HG03135 (cell line): ENCODE measurements around the gene SP8.
A peak's percentile ranks its signal among the peaks of the same experiment; 100 is the strongest.
"Not testable (repeated sequence)": the region's sequence is repeated elsewhere in the genome, so short reads cannot be mapped to it uniquely, and the experiment has no call there.

Experiments used
- ATAC-seq: cut with Tn5 transposase; IDR thresholded peaks from one replicate; pipeline ENCODE4 v1.9.1; 2021; ENCODE audit warnings: mild to moderate bottlenecking, moderate library complexity; ENCODE audit not compliant: unreplicated experiment

SP8 gene

GRCh38 chr7:20786779-20787659 lies at the start of gene SP8:
Gene SP8 (minus strand): TSS chr7:20786886. CDS start chr7:20786798, 88 bp downstream.
- ATAC-seq: no peak

GRCh38 chr7:20836424-20836823 lies 49.7 kb upstream of the SP8 start:
- peak; percentile 74 for ATAC-seq

GRCh38 chr7:20835111-20835750 lies 48.5 kb upstream of the SP8 start:
- ATAC-seq: no peak

GRCh38 chr7:20834656-20835055 lies 48.0 kb upstream of the SP8 start:
- no peak for ATAC-seq

- no peak for ATAC-seq
Measured at GRCh38 chr7:20831956-20832355, 45.3 kb upstream of the SP8 start.

- ATAC-seq: no peak
Measured at GRCh38 chr7:20831451-20831850, 44.8 kb upstream of the SP8 start.

GRCh38 chr7:20828947-20829346 lies 42.3 kb upstream of the SP8 start:
- ATAC-seq: no peak

GRCh38 chr7:20827172-20827571 lies 40.5 kb upstream of the SP8 start:
- no peak for ATAC-seq

GRCh38 chr7:20826243-20826642 lies 39.6 kb upstream of the SP8 start:
- no peak for ATAC-seq

GRCh38 chr7:20825555-20825954 lies 38.9 kb upstream of the SP8 start:
- ATAC-seq: no peak

GRCh38 chr7:20821390-20821789 lies 34.7 kb upstream of the SP8 start:
- ATAC-seq: not testable (repeated sequence)

GRCh38 chr7:20816372-20816959 lies 29.8 kb upstream of the SP8 start:
- ATAC-seq: no peak

- no peak for ATAC-seq
Measured at GRCh38 chr7:20804345-20804744, 17.7 kb upstream of the SP8 start.

GRCh38 chr7:20799566-20800366 lies 13.1 kb upstream of the SP8 start:
- no peak for ATAC-seq

- no peak for ATAC-seq
Measured at GRCh38 chr7:20798694-20799121, 12.0 kb upstream of the SP8 start.

- peak; percentile 80 for ATAC-seq
Measured at GRCh38 chr7:20798081-20798693, 11.5 kb upstream of the SP8 start.

- no peak for ATAC-seq
Measured at GRCh38 chr7:20797462-20798080, 10.9 kb upstream of the SP8 start.

- ATAC-seq: no peak
Measured at GRCh38 chr7:20797042-20797461, 10.4 kb upstream of the SP8 start.

- ATAC-seq: no peak
Measured at GRCh38 chr7:20796500-20796899, 9.8 kb upstream of the SP8 start.

GRCh38 chr7:20795881-20796280 lies 9.2 kb upstream of the SP8 start:
- no peak for ATAC-seq
